Activated T-helper 17 cell treated with anti-CD3 and anti-CD28 coated beads, Interleukin-2, amount 50 U/mL, for 72 hours (primary cell): ENCODE measurements around the gene MEGF11. TPM values are rescaled to one million over a fixed set of nuclear protein-coding genes. Genes with fewer than 3 reads are reported as not detected.
"Not testable (repeated sequence)": the region's sequence is repeated elsewhere in the genome, so short reads cannot be mapped to it uniquely, and the experiment has no call there.

Experiments
- ATAC-seq: fragments of 150-1000 bp; cut with Tn5 transposase; replicated peaks from 2 replicates; pipeline ENCODE4 v1.10.0; 2021; ENCODE audit warnings: mild to moderate bottlenecking, moderate library complexity
- H3K27ac Mint-ChIP-seq: one replicate; pipeline ENCODE4 v1.8.0; 2022; ENCODE audit warnings: mixed read lengths
- H3K27me3 Mint-ChIP-seq: one replicate; pipeline ENCODE4 v1.8.0; 2022; ENCODE audit warnings: mixed read lengths
- H3K36me3 Mint-ChIP-seq: one replicate; pipeline ENCODE4 v1.8.0; 2022; ENCODE audit warnings: low read depth, mild to moderate bottlenecking, mixed read lengths
- H3K4me1 Mint-ChIP-seq: one replicate; pipeline ENCODE4 v1.8.0; 2022; ENCODE audit warnings: mixed read lengths
- H3K4me3 Mint-ChIP-seq: one replicate; pipeline ENCODE4 v1.8.0; 2022; ENCODE audit warnings: mild to moderate bottlenecking, mixed read lengths
- H3K9me3 Mint-ChIP-seq: one replicate; pipeline ENCODE4 v1.8.0; 2022; ENCODE audit warnings: mixed read lengths
- total RNA-seq, 2 donors: library from RNA; stranded (reverse); gene quantifications; one replicate each; pipeline ENCODE4 v1.2.3, GENCODE V29; 2022

The MEGF11 gene
- total RNA-seq, 2 donors from 2014 or later: not detected

DNA sequence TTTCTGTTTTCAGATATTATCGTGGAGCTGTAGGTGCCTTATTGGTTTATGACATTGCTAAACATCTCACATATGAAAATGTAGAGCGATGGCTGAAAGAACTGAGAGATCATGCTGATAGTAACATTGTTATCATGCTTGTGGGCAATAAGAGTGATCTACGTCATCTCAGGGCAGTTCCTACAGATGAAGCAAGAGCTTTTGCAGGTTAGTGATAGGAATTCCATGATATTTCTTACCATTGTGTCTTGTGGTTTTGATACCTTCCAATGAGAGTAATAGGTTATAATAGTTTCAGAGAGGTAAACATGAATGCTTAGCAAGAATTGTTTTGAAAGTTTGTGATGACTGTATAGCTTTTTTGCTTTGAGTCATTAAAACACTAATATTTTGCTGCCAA lies 375.8 kb downstream of the MEGF11 start:
- no peaks in the 10 kb centered on the region for H3K27me3 Mint-ChIP-seq
- peaks cover 76% of the 10 kb centered on the region for H3K36me3 Mint-ChIP-seq
- H3K9me3 Mint-ChIP-seq: no peaks in the 10 kb centered on the region
- H3K27ac Mint-ChIP-seq: no peak overlapping the region
- peak; percentile 49 for ATAC-seq
- H3K4me1 Mint-ChIP-seq: peaks cover 11% of the 10 kb centered on the region
- H3K4me3 Mint-ChIP-seq: no peak overlapping the region

GRCh38 chr15:65875458-65875857 lies 378.1 kb downstream of the MEGF11 start:
- Mint-ChIP-seq H3K4me3 (no peak overlapping the region), H3K27ac (no peak overlapping the region), H3K9me3 (no peaks in the 10 kb centered on the region), H3K36me3 (peaks cover 59% of the 10 kb centered on the region), H3K27me3 (no peaks in the 10 kb centered on the region), H3K4me1 (peaks cover 19% of the 10 kb centered on the region)
- no peak for ATAC-seq

GRCh38 chr15:65873256-65873655 lies 380.3 kb downstream of the MEGF11 start:
- Mint-ChIP-seq H3K9me3 (no peaks in the 10 kb centered on the region), H3K36me3 (peaks cover 59% of the 10 kb centered on the region), H3K4me3 (no peak overlapping the region), H3K4me1 (peaks cover 32% of the 10 kb centered on the region), H3K27ac (no peak overlapping the region), H3K27me3 (no peaks in the 10 kb centered on the region)
- ATAC-seq: no peak

- peak overlapping the region; percentile 43 for H3K4me3 Mint-ChIP-seq
- peaks cover 30% of the 10 kb centered on the region for H3K4me1 Mint-ChIP-seq
- peak overlapping the region; percentile 46 for H3K27ac Mint-ChIP-seq
- not testable (repeated sequence) for H3K9me3 Mint-ChIP-seq, ATAC-seq, H3K27me3 Mint-ChIP-seq
- peaks cover 53% of the 10 kb centered on the region for H3K36me3 Mint-ChIP-seq
These were observed 381.0 kb downstream of the MEGF11 start for GRCh38 chr15:65872596-65872995.

GRCh38 chr15:65871886-65872285 lies 381.7 kb downstream of the MEGF11 start:
- H3K27me3 Mint-ChIP-seq, H3K9me3 Mint-ChIP-seq, ATAC-seq, H3K27ac Mint-ChIP-seq: not testable (repeated sequence)
- Mint-ChIP-seq H3K4me1 (peaks cover 29% of the 10 kb centered on the region), H3K4me3 (peak overlapping the region; percentile 98), H3K36me3 (peaks cover 46% of the 10 kb centered on the region)

GRCh38 chr15:65870889-65871533 lies 382.5 kb downstream of the MEGF11 start:
- H3K27me3 Mint-ChIP-seq: no peaks in the 10 kb centered on the region
- H3K9me3 Mint-ChIP-seq: no peaks in the 10 kb centered on the region
- peak; percentile 16 for ATAC-seq
- H3K4me3 Mint-ChIP-seq: peak overlapping the region; percentile 98
- H3K36me3 Mint-ChIP-seq: peaks cover 44% of the 10 kb centered on the region
- peak overlapping the region; percentile 100 for H3K27ac Mint-ChIP-seq
- H3K4me1 Mint-ChIP-seq: peaks cover 29% of the 10 kb centered on the region

- no peaks in the 10 kb centered on the region for H3K9me3 Mint-ChIP-seq
- H3K27ac Mint-ChIP-seq: peak overlapping the region; percentile 100
- H3K27me3 Mint-ChIP-seq: no peaks in the 10 kb centered on the region
- H3K36me3 Mint-ChIP-seq: peaks cover 37% of the 10 kb centered on the region
- peaks cover 29% of the 10 kb centered on the region for H3K4me1 Mint-ChIP-seq
- peak overlapping the region; percentile 98 for H3K4me3 Mint-ChIP-seq
- no peak for ATAC-seq
These were observed 383.3 kb downstream of the MEGF11 start for GRCh38 chr15:65869954-65870871.

DNA sequence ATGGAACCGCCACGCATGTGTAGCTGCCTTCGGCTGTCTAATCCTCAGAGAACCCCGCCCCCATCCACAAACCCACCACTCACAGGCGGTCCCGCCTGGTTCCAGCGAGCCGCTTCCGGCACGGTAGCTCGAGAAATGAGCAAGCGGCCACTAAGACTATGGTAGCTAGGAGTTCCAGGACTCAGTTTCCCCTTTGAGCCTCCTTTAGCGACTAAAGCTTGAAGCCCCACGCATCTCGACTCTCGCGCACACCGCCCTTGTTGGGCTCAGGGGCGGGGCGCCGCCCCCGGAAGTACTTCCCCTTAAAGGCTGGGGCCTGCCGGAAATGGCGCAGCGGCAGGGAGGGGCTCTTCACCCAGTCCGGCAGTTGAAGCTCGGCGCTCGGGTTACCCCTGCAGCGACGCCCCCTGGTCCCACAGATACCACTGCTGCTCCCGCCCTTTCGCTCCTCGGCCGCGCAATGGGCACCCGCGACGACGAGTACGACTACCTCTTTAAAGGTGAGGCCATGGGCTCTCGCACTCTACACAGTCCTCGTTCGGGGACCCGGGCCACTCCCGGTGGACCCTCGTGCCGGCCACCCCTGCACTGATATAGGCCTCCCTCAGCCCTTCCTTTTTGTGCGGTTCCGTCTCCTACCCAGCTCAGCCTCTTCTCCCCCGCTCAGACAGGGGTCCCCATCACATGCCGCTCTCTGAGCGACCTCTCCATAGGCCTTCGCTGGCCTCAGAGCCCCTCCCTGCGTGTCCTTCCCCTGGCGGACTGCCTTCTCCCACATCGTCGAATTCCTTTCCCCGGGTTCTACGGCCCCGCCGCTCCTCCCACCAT lies 384.2 kb downstream of the MEGF11 start, which contains the start of gene RAB11A:
Gene RAB11A (plus strand): TSS at position 366 of the 828 bp plus-strand sequence. CDS start 95 bp downstream, at position 461.
- H3K27me3 Mint-ChIP-seq: no peaks in the 10 kb centered on the region
- H3K9me3 Mint-ChIP-seq: no peaks in the 10 kb centered on the region
- H3K4me3 Mint-ChIP-seq: peak within 1 kb of the TSS; percentile 98
- H3K4me1 Mint-ChIP-seq: peaks cover 29% of the 10 kb centered on the region
- peaks cover 32% of the 10 kb centered on the region for H3K36me3 Mint-ChIP-seq
- ATAC-seq: peak; percentile 96
- H3K27ac Mint-ChIP-seq: peak within 1 kb of the TSS; percentile 100

GRCh38 chr15:65868546-65869125 lies 384.9 kb downstream of the MEGF11 start:
- no peaks in the 10 kb centered on the region for H3K27me3 Mint-ChIP-seq
- no peak for ATAC-seq
- no peaks in the 10 kb centered on the region for H3K9me3 Mint-ChIP-seq
- peaks cover 29% of the 10 kb centered on the region for H3K4me1 Mint-ChIP-seq
- H3K36me3 Mint-ChIP-seq: peaks cover 30% of the 10 kb centered on the region
- H3K4me3 Mint-ChIP-seq: peak overlapping the region; percentile 98
- H3K27ac Mint-ChIP-seq: peak overlapping the region; percentile 100

GRCh38 chr15:65867933-65868332 lies 385.6 kb downstream of the MEGF11 start:
- not testable (repeated sequence) for H3K27me3 Mint-ChIP-seq, H3K9me3 Mint-ChIP-seq, ATAC-seq
- H3K4me3 Mint-ChIP-seq: peak overlapping the region; percentile 98
- peaks cover 29% of the 10 kb centered on the region for H3K36me3 Mint-ChIP-seq
- peak overlapping the region; percentile 100 for H3K27ac Mint-ChIP-seq
- peaks cover 28% of the 10 kb centered on the region for H3K4me1 Mint-ChIP-seq

GRCh38 chr15:65867244-65867643 lies 386.3 kb downstream of the MEGF11 start:
- Mint-ChIP-seq H3K9me3 (no peaks in the 10 kb centered on the region), H3K4me3 (no peak overlapping the region), H3K27ac (no peak overlapping the region), H3K36me3 (peaks cover 24% of the 10 kb centered on the region), H3K27me3 (no peaks in the 10 kb centered on the region), H3K4me1 (peaks cover 23% of the 10 kb centered on the region)
- no peak for ATAC-seq

- Mint-ChIP-seq H3K27ac (no peak overlapping the region), H3K27me3 (no peaks in the 10 kb centered on the region), H3K4me1 (peaks cover 3% of the 10 kb centered on the region), H3K9me3 (no peaks in the 10 kb centered on the region), H3K36me3 (no peaks in the 10 kb centered on the region), H3K4me3 (no peak overlapping the region)
- ATAC-seq: no peak
These were observed 390.4 kb downstream of the MEGF11 start for GRCh38 chr15:65863106-65863505.

- Mint-ChIP-seq H3K9me3 (no peaks in the 10 kb centered on the region), H3K27ac (no peak overlapping the region), H3K4me3 (no peak overlapping the region), H3K36me3 (no peaks in the 10 kb centered on the region), H3K27me3 (no peaks in the 10 kb centered on the region), H3K4me1 (peaks cover 5% of the 10 kb centered on the region)
- peak; percentile 98 for ATAC-seq
These were observed 390.9 kb downstream of the MEGF11 start for GRCh38 chr15:65862682-65863081.
